Measurements from ENCODE around the gene ERBB4.

The ERBB4 gene

DNA sequence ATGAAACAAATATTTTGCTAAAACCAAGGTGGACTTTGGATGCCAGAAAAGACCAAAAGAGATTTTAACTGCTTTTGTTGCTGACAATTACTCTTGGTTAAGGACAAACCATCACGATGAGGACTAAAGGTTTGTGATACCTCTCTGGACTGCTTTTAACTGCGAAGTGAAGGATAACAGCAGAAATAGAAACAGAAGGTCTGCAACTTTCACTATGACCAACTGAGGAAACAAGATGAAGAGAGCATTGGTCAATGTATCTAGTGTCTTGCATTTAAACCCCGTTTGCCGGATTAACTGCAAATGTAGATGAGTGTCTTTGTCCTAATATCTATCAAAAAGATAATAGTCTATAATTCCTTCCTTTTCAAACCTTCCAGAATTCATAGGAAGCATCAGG, 541.7 kb downstream of the ERBB4 start:
- DNase-seq (ENCODE audit: low read depth) = no peak

DNA sequence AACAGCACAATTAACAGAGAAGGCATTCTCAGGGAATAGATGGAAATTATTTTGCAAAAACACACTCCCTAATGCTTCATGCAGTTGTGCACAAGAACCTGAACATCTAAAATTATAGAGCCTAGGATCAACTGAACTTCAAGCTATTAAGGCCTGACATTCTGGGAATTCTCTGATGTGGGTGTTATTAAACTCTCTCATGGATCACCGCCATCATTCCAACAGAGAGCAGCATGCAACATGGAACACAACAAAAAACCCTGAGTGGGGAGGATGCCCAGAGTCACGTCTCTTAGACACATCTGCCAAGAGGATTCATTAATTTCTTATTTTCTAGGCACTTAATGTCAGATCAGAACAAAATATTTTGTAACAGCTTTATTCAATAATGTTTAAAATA, 543.8 kb downstream of the ERBB4 start:
- no peak for DNase-seq (ENCODE audit: low read depth)

DNA sequence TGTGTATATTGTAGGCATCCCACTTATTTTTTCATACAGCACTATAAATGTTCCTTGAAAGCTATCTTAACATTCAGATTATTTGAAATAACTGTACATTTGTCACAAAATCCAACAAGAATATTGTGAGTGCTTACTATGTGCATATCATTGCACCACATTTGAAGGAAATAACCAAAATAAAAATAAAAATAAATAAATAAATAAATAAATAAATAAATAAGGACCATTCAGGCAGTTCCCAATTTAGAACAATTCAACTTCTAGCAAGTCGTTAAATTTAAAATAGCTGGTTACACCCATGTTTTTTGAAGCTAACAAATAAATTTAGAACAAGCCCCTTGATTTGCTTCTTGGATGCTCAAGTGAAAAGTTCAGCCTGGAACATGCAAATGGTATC, 548.3 kb downstream of the ERBB4 start:
- no peak for DNase-seq (ENCODE audit: low read depth)

DNA sequence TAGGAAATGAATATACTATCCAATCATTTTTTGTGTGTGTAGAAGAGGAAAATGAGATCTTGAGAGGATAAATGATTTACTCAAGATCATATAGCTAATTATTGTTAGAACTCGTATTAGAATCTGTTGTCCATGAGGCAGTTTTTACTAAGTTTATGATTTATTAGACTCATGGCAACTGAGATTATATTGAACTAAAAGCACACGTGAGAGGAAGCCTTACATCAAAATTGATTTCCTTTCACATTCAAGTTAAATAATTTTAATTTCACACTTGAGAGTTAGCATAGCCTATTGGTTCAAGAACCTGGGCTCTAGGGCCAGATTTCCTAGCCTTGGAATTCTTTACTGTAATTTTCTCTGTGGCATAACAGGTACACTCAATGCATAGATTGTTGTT, 552.3 kb downstream of the ERBB4 start:
- DNase-seq (ENCODE audit: low read depth) = no peak

DNA sequence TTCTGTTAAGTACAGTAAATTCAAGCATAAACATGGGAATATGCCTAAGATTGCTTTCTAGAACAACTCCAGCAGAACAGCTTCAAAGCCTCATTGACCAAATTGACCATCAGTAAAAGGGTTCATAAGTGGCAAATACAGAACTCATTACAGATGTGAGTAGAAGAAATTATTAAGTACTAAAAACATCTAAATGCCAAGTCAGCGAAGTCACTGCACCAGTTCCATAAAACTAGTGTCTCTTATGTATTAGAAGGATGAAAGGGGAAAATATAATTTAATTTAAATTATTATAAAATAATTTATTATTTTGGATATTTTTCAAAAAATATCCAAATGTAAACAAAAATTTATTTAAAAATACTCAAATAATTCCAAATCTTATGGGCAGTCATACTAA, 553.2 kb downstream of the ERBB4 start:
- no peak for DNase-seq (ENCODE audit: low read depth)

DNA sequence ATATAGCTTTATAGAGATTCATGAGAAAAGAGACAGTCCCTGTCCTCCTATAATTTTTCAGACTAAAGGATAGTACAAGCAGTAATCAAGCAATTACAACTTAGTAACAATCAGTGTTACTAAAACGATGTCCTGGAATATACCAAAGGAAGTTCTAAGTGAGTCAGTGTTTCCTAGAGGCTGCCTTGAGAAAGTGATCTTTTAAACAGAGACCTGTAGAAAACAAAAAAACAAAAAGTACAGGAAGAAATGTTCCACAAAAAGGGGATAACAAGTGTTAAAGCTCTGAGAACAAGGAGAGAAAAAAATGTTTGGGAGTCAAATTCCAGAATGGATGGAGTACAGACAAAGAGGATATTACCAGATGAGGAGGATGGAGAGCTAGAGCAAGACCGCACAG, 556.4 kb downstream of the ERBB4 start:
- no peak for DNase-seq (ENCODE audit: low read depth)

DNA sequence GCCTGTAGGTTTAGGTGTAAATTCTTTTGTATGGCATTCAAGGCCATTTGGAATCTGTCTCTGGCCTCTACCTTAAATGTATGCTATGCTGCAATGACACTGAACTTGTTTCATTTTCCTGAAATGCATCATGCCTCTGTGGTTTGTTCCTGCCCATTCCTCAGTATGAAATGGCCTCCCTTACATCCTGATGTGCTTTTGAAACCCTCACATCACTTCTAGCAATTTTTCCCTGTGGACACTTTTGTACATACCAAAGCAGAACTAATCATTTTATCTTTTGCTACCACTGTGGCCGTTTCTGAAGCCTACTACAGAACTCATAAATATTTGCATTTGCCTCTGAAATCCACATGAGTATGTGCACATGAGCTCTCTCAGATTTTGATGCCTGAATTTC, 557.2 kb downstream of the ERBB4 start:
- no peak for DNase-seq (ENCODE audit: low read depth)

DNA sequence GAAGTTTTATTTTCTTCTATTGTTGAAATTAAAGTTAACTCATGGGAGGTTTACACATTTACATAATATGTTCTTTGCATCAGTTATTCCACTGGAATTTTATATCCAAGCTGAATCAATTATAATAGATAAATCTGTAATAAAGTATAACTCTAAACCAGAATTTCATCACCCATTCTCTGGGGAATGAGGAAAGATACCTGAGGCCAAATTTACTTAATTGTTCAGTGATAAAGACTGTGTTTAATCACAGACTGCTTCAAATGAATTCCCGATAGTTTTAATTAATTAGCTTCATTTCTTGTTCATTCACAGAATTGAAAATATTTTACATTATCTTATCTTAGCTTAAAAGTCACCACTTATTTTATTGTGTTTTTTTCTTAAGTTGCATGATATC, 562.5 kb downstream of the ERBB4 start:
- DNase-seq (ENCODE audit: low read depth) = no peak

DNA sequence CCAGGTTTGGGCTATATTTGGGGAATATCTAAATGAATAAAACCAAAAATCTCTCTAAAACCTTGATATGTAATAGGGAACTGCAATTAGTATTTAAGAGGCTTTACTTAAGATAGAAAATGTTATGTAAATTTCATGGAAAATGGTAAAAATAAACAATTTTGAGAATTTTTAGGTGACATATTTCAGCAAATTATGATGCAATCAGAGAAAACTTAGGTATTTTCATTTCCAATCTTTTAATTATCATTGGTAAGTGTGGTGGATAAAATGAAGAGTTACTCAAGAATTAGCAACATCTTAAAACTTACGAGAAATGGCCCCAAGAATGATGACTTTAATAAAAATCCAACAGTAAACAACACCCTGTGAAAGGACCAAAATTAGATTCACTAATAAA, 571.4 kb downstream of the ERBB4 start:
- DNase-seq (ENCODE audit: low read depth) = no peak

DNA sequence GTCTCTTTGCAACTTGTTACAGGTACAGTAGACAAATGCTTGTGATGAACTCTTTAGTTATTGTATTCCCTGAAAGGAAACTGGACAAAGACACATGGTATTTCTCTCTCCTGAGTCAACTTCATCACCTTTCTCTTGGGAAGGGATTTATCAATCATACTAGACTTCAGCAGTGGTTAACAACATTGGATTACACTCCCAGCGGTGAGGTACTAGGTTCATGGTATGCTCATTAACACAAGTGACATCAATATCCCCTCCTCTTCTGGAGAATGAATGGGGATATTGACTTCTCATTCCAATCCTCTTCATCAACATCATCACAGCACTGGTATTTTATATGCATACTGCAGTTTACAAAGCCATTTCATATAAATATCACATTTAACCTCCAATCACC, 574.6 kb downstream of the ERBB4 start:
- no peak for DNase-seq (ENCODE audit: low read depth)

DNA sequence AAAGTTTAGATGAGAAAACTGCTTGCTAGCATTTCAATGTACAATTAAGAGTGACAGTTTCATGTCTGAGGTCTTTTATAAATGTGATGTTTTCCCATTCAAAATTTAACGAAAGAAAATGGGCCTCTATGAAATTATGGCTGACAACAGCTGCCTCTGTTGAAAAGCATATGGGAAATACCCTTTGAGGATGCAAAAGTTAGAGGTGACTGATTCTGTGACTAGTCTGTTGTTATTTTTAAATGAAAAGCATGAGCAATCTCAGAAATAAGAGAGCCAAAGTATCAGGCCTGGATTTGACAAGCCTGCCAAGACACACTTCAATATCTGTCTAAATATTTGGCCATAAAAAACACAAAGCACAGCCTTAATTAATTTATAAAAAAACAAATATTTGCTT, 580.8 kb downstream of the ERBB4 start:
- no peak for DNase-seq (ENCODE audit: low read depth)

DNA sequence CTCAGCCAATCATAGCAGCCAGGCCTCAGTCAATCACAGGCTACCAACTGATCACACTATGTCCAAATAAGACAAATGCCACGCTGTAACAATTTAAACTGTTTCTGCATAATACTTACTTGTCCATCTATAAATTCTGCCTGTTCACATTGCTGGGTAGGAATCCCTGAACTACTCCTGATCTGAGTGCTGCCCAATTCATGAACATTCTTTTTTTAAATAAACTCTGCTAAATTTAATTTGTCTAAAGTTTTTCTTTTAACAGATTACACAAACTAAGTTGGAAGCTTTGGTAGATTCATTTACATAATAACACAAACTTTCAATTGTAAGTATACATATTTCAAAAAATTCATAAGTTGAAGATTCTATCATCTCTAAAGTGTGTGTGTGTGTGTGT, 583.0 kb downstream of the ERBB4 start:
- no peak for DNase-seq (ENCODE audit: low read depth)

DNA sequence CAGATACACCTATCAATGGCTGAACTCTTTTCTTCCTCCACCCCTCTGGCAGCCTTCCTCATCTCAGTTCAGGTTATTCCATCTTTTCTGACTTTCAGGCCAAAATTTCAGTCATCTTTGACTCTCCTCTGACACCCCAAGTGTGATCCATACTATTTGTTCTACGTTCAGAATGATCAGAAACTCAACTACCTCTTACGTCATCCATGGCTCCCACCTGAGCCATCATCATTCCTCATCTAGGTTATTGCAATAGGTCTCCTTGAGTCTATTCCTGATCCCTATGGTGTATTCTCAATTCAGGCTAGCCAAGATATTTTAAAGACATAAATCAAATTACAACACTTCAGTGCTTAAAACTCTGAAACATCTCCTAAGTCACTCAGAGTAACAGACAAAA, 589.7 kb downstream of the ERBB4 start:
- DNase-seq (ENCODE audit: low read depth) = no peak

DNA sequence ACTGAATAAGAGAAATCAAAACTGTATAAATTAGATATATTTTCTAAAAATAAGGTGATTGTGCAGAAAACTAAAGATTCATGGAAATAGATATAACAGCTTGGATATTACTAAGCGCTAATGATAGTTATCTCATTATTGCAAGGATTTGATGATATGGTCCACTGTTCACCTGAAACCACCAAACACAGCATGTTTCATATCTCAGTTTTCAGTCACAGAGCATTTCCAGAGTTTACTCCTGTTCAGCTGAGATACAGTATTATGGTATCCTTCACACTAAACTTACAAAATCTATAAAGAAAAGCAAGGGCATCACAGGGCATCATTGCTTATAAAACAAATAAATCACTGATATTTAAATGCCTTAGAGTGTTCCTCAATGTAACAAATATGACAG, 591.6 kb downstream of the ERBB4 start:
- no peak for DNase-seq (ENCODE audit: low read depth)

DNA sequence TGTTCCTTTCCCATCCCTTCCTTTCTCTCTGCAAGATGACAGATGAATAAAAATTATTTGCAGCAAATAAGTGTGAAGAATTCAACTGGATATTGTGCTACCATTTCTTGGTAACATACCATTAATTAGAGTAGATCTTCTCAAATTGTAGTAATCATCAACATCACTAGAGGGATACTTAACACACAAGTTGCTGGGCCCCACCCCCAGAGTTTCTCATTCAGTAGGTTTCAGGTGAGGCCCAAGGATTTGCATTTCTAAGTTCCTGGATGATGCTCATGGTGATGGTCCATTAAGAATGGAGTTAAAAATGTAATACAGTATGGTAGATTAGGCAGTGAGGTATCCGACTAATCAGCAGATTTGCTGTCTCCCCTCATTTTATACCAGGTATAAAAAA, 594.0 kb downstream of the ERBB4 start:
- no peak for DNase-seq (ENCODE audit: low read depth)

DNA sequence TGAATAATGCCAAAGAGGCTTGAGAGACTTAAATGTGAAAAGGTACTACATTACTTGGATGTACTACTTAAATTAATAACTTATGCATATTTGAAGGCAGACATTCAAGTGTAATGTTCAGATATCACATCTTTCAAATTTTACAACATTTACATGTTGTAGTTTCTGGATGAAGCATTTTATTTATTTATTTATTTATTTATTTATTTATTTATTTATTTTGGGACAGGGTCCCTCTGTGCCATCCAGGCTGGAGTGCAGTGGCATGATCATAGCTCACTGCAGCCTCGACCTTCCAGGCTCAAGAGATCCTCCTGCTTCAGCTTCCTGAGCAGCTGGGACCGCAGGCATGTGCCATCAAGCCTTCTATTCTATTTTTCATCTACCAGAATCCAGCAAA, 596.4 kb downstream of the ERBB4 start:
- no peak for DNase-seq (ENCODE audit: low read depth)

DNA sequence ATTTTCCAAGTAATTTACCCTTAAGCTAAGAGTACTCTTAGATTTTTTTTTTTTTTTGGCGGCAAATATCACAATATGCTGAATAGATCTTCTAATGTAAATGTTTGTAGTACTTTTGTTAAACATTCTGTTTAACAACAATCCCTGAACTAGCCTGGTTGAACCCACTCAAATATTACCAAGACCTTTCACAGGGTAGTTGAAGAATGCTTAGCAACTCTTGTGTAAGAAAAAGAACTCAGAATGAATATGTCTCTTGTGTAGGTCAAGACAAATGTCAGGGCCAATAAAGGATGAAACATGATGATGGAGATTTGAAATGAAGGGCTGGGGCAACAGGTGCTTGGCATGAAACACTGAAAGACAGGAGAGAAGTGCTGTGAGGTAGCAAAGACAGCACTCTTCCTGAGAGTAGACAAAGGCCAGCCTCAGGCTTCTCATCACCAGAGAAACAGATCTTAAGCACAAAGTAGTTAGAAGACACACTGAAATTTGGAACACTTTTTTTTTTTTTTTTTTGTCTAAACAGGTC, 597.3 kb downstream of the ERBB4 start:
- no peak for DNase-seq (ENCODE audit: low read depth)

DNA sequence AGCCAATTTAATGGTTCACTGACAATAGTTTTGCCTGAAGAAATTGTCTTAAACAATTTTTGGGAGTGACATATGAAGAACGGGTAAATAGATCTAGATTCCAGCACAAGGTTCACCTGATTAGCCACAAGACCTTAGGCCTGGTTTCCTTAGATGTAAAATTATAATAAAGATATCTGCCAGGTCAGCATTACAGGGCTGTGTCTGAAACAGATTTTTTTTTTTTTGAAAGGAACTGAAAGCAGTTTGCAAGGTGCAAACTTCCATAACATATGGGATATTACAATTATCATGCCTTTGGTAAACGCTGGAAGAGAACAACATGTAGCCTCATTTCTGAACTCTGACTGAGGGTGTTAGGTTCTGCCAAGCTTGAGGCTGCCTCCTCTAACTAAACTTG, 599.4 kb downstream of the ERBB4 start:
- no peak for DNase-seq (ENCODE audit: low read depth)

DNA sequence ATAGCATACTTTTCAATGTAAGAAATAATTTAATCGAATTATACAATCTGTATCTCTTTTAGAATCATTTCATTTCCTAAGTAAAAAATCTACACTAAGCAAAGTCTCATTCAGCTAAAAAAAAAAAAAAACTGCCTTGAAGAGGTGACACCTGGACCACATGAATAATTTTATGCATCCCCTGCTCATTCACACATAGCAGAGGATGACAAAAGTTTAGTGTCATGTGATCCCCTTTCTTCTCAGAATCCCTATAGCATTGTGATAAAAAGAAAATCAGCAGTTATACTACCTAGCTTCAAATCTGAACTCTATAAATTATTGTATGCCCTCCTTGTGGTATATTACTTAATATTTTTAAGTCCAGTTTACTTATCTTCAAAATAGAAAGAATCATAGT, 603.8 kb downstream of the ERBB4 start:
- no peak for DNase-seq (ENCODE audit: low read depth)

DNA sequence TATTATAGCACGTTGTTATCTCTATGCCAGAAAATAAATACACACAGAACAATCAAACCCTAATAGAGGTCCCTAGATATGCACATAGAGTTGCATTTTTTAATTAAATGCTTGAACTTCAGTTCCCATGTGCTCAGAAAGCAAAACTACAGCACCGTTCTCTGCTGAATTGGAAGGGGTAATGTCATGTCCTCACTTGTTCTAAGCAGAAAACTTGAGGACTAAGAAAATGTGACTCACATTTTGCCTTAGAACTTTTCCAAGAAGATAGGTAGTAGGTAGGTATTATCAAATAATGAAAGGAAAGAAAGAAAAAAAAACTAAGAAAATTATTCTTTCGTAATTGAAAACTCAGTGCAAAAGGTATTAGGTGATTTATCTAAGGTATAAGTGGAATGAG, 607.3 kb downstream of the ERBB4 start:
- no peak for DNase-seq (ENCODE audit: low read depth)

DNA sequence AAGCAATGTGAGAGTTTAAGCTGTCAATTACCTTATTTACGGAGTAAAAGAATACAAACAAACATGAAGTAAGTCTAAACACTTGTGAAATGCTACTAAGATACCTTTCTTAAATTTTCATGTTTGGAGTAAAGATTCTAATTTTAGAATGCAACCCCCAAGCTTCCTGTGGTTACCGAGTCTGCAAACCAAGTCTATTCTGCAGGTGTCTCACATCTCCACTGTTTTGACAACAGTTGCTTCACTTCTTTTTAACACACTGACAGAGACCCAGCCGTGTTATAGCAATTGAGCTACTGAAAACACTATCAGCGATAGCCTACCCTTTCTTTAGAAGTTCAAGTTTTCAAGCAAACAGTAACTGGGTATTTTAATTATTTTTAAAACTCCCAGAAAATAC, 608.3 kb downstream of the ERBB4 start:
- no peak for DNase-seq (ENCODE audit: low read depth)

DNA sequence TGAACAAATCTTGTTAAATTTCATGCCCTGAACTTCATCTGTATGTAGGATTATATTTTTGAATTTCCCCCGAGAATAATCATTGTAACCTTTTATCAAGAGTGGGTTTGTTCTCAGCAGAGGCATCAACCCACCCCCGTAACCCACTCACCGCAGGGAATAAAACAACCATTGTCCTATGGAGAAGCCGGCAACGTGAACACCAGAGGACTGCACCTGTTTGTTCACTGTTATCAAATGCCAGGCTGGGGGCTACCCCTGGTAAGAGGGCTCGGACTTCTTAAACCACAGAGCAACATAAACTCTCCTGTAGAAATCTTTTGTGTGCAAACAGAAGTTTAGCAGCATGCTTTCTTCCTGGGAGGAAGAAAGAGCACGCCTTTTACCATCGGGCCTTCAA, 610.4 kb downstream of the ERBB4 start:
- DNase-seq (ENCODE audit: low read depth) = no peak

DNA sequence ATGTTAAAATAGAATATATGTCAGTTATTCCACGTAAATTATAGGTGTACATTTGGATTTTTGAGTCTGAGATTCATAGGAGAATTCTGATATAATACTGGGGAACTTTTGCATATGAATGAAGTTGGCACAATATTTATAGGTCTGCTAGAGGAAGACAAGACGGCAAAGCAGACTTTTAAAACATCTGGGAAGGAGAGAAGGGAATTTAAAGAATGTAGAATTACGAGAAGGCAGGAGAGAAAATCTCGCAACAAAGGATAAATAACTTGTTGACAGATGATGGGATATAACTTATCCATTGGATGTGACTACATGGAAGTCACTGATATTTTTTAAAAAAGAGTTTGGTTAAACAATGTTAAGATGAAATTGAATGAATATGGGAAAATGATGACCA, 615.6 kb downstream of the ERBB4 start:
- DNase-seq (ENCODE audit: low read depth) = no peak

DNA sequence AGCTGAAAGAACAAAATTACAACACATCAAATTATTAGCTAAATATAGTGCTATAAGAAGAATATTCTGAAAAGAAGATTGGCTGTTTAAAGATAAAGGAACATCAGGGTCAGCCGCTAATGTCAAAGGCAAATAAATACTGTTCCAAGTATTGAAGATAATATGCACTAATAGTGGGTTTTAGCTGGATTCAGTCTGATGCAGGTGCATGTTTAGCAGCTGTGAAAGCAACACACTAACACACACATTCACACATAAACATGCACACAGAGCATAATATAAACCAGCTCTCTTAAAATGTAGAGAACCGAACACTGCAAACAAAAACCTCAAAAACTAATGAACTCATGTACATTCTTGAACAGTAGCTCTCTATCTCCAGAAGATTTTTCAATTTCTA, 634.6 kb downstream of the ERBB4 start:
- DNase-seq (ENCODE audit: low read depth) = no peak

DNA sequence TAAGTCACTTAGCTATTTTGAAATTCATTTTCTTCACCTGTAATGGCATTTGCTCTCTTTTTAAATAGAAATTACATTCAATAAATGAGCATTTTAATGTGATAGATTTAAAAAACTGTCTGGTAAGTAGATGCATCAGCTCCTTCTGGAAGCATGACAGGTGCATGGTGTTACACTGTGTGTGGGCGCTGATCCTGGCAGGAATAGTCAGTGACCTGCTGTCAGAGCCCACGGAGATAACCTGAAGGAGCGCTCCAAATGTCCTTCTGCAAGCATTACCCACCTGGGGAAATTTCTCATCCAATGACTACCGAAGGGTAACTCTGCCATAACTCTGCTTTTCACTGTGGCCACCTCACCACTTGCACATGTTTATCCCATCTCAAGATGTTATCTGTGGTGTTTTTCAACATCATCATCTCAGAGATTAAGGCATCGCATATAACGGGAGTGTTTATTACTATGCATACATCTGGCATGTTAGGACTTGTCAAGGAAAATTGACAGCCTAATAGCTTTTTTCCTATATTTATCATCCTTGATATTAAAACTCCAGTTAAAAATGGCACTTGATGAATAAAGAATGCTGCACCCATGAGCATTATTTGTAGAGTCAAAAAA, 637.3 kb downstream of the ERBB4 start:
- DNase-seq (ENCODE audit: low read depth) = no peak
